Natural killer cell (primary cell): Measurements from ENCODE around the gene GRB7. TPM values are rescaled to one million over a fixed set of nuclear protein-coding genes. Genes with fewer than 3 reads are reported as not detected.
A peak's percentile ranks its signal among the peaks of the same experiment; 100 is the strongest.

Experiments used
- ATAC-seq, 3 donors: fragments of 150-1000 bp in 2 of 3; fragments of 200-7000 bp in 1 of 3; cut with Tn5 transposase; 1 replicate in 1 of 3; 2 replicates in 2 of 3; pipeline ENCODE4 v1.10.0; 2021; ENCODE audit warnings: mild to moderate bottlenecking in 2 of 3, moderate library complexity in 2 of 3
- DNase-seq, 2 donors: peaks; one replicate each; pipeline versions ENCODE4 v3.0.0 to v3.0.0-alpha.2; 2013 to 2021; ENCODE audit warnings: mixed read lengths in 1 of 2
- H3K27ac ChIP-seq: one replicate; pipeline ENCODE4 v1.5.1; 2013; ENCODE audit warnings: mild to moderate bottlenecking, low read length
- H3K27me3 ChIP-seq: one replicate; pipeline ENCODE4 v1.6.1; 2013; ENCODE audit warnings: low read length; ENCODE audit not compliant: control insufficient read depth, insufficient read depth
- H3K36me3 ChIP-seq: one replicate; pipeline ENCODE4 v1.6.1; 2013; ENCODE audit warnings: low read length; ENCODE audit not compliant: control insufficient read depth, insufficient read depth
- H3K4me1 ChIP-seq: one replicate; pipeline ENCODE4 v1.6.1; 2013; ENCODE audit warnings: low read length; ENCODE audit not compliant: control insufficient read depth, insufficient read depth
- H3K4me3 ChIP-seq: one replicate; pipeline ENCODE4 v1.5.1; 2013; ENCODE audit warnings: low read length
- H3K9me3 ChIP-seq: one replicate; pipeline ENCODE4 v1.6.1; 2013; ENCODE audit warnings: low read length; ENCODE audit not compliant: control insufficient read depth, insufficient read depth
- H3K27ac Mint-ChIP-seq, 2 donors: one replicate each; pipeline ENCODE4 v1.8.0; 2022; ENCODE audit warnings: mild to moderate bottlenecking in 2 of 2, mixed read lengths in 2 of 2, moderate library complexity in 1 of 2
- H3K27me3 Mint-ChIP-seq, 2 donors: one replicate each; pipeline ENCODE4 v1.8.0; 2022; ENCODE audit warnings: low read depth in 2 of 2, mixed read lengths in 2 of 2
- H3K36me3 Mint-ChIP-seq: one replicate; pipeline ENCODE4 v1.8.0; 2022; ENCODE audit warnings: mixed read lengths
- H3K4me1 Mint-ChIP-seq, 2 donors: one replicate each; pipeline ENCODE4 v1.8.0; 2022; ENCODE audit warnings: mixed read lengths in 2 of 2
- H3K4me3 Mint-ChIP-seq: one replicate; pipeline ENCODE4 v1.8.0; 2022; ENCODE audit warnings: mild to moderate bottlenecking, moderate library complexity, mixed read lengths
- H3K9me3 Mint-ChIP-seq, 2 donors: one replicate each; pipeline ENCODE4 v1.8.0; 2022; ENCODE audit warnings: mixed read lengths in 2 of 2
- CTCF ChIP-seq: fragments of 200-600 bp; IDR thresholded peaks from one replicate; pipeline ENCODE4 v1.8.0; 2022; ENCODE audit warnings: antibody characterized with exemption
- WGBS: methylation state at CpG from one replicate; pipeline ENCODE4 v1.1.7; 2013; ENCODE audit warnings: missing lambda C conversion rate; ENCODE audit not compliant: insufficient coverage; 5-methylcytosine and 5-hydroxymethylcytosine counted together
- intact Hi-C: fragments of 100-400 bp; cut with micrococcal nuclease; formaldehyde crosslinking; loops from one replicate; pipeline ENCODE4 v1.14.2; 2022
- total RNA-seq, 4 donors: library from RNA; stranded (reverse); fragments of 120-200 nt in 1 of 4; gene quantifications; one replicate each; pipeline versions ENCODE4 v1.2.3 to v1.2.4, GENCODE V29; 2013 to 2022

GRB7 gene
- total RNA-seq, 3 donors from 2014 or later (not counting 1 experiment from before 2014, with no cell fraction given) = 0.27 TPM; not detected in 2

GRCh38 chr17:39716073-39716818 lies 21.5 kb upstream of the GRB7 start:
- Histone ChIP-seq H3K4me3 (no peak overlapping the region), H3K9me3 (no peaks in the 10 kb centered on the region), H3K36me3 (peaks cover 13% of the 10 kb centered on the region), H3K27me3 (no peaks in the 10 kb centered on the region), H3K27ac (no peak overlapping the region), H3K4me1 (no peaks in the 10 kb centered on the region)
- H3K9me3 Mint-ChIP-seq = no peaks in the 10 kb centered on the region
- H3K4me1 Mint-ChIP-seq = peaks cover 16 to 21% of the 10 kb centered on the region in 2 donors
- no peak for ATAC-seq
- no peak overlapping the region for H3K4me3 Mint-ChIP-seq
- no peak for DNase-seq
- H3K27me3 Mint-ChIP-seq = no peaks in the 10 kb centered on the region
- H3K36me3 Mint-ChIP-seq = no peaks in the 10 kb centered on the region
- peak overlapping the region in 1 of 2 donors; percentile 29 for H3K27ac Mint-ChIP-seq
- 94% methylated on average over 15 of the region's 15 CpGs for WGBS
- intact Hi-C loops = no loop called here
- no peak for TF ChIP-seq CTCF

GRCh38 chr17:39716879-39717536 lies 20.7 kb upstream of the GRB7 start:
- intact Hi-C loops = no loop called here
- no peak for TF ChIP-seq CTCF
- no peaks in the 10 kb centered on the region for H3K9me3 Mint-ChIP-seq
- H3K4me3 ChIP-seq = no peak overlapping the region
- H3K36me3 Mint-ChIP-seq = no peaks in the 10 kb centered on the region
- H3K4me3 Mint-ChIP-seq = no peak overlapping the region
- WGBS = 93% methylated on average over 11 of the region's 11 CpGs
- H3K9me3 ChIP-seq = no peaks in the 10 kb centered on the region
- no peak overlapping the region for H3K27ac ChIP-seq
- peak overlapping the region in 1 of 2 donors; percentile 29 for H3K27ac Mint-ChIP-seq
- no peaks in the 10 kb centered on the region for H3K4me1 ChIP-seq
- ATAC-seq = no peak
- DNase-seq = no peak
- H3K36me3 ChIP-seq = peaks cover 13% of the 10 kb centered on the region
- peaks cover 9 to 13% of the 10 kb centered on the region in 2 donors for H3K4me1 Mint-ChIP-seq
- H3K27me3 ChIP-seq = no peaks in the 10 kb centered on the region
- no peaks in the 10 kb centered on the region for H3K27me3 Mint-ChIP-seq

GRCh38 chr17:39717660-39718059 lies 20.1 kb upstream of the GRB7 start:
- H3K4me1 ChIP-seq = no peaks in the 10 kb centered on the region
- 98% methylated on average over 6 of the region's 6 CpGs for WGBS
- Mint-ChIP-seq H3K4me3 (no peak overlapping the region), H3K27me3 (no peaks in the 10 kb centered on the region), H3K36me3 (no peaks in the 10 kb centered on the region), H3K9me3 (no peaks in the 10 kb centered on the region), H3K4me1 (peaks cover 2 to 7% of the 10 kb centered on the region in 2 donors), H3K27ac (peak overlapping the region in 1 of 2 donors; percentile 36)
- DNase-seq (no peak), ATAC-seq (no peak)
- H3K4me3 ChIP-seq = no peak overlapping the region
- H3K9me3 ChIP-seq = no peaks in the 10 kb centered on the region
- no peak for TF ChIP-seq CTCF
- no peaks in the 10 kb centered on the region for H3K27me3 ChIP-seq
- intact Hi-C loops = no loop called here
- H3K27ac ChIP-seq = no peak overlapping the region
- peaks cover 13% of the 10 kb centered on the region for H3K36me3 ChIP-seq
